ENCODE data around the gene TNFAIP8L1. TPM values are rescaled to one million over a fixed set of nuclear protein-coding genes. Genes with fewer than 3 reads are reported as not detected.

TNFAIP8L1 gene
- total RNA-seq, 1 experiment from 2014 or later = 22.2 TPM

- TF ChIP-seq CTCF (IDR thresholded peaks at IDR 0.05 in 2 of 3, conservative IDR thresholded peaks at IDR 0.05 in 1 of 3; ENCODE audit: borderline replicate concordance in 1 of 3, insufficient read depth in 1 of 3, low read depth in 2 of 3, low read length in 2 of 3) (no peak), EZH2phosphoT487 (IDR thresholded peaks at IDR 0.05; ENCODE audit: borderline replicate concordance) (no peak), YY1 (IDR thresholded peaks at IDR 0.05; ENCODE audit: extremely low read depth, insufficient replicate concordance, low read depth, low read length) (no peak)
Observed at GRCh38 chr19:4618019-4618418, 21.3 kb upstream of the TNFAIP8L1 start (continued).

GRCh38 chr19:4619668-4620294 lies 19.5 kb upstream of the TNFAIP8L1 start:
- Histone ChIP-seq H3K9me2 (ENCODE audit: insufficient read depth) (no peaks in the 10 kb centered on the region), H3K79me2 (ENCODE audit: insufficient read depth, low read length) (no peaks in the 10 kb centered on the region), H3K4me3 (replicated peaks in 1 of 2; ENCODE audit: low read depth in 1 of 2, low read length in 2 of 2) (no peak overlapping the region), H4K20me1 (ENCODE audit: insufficient read depth) (no peaks in the 10 kb centered on the region), H3K4me2 (ENCODE audit: low read length) (no peak overlapping the region), H3K9ac (ENCODE audit: low read length) (no peak overlapping the region), H3K27me3 (ENCODE audit: insufficient read depth, low read length) (peaks cover 4% of the 10 kb centered on the region; the same call in 1 of the 2 replicates), H3K4me1 (ENCODE audit: control insufficient read depth in 1 of 2, insufficient read depth in 2 of 2, low read length in 2 of 2) (peaks cover 17 to 24% of the 10 kb centered on the region in 2 experiments), H3K27ac (ENCODE audit: low read depth, low read length) (no peak overlapping the region), H3K36me3 (ENCODE audit: control insufficient read depth in 1 of 2, insufficient read depth in 2 of 2, low read length in 2 of 2) (no peaks in the 10 kb centered on the region), H2AFZ (ENCODE audit: low read depth, low read length, poor library complexity, severe bottlenecking) (no peak overlapping the region), H3K9me3 (ENCODE audit: control insufficient read depth in 1 of 2, insufficient read depth in 1 of 2, low read depth in 1 of 2, low read length in 2 of 2) (no peaks in the 10 kb centered on the region)
- DNase-seq (ENCODE audit: low read depth, low spot score) (no peak), ATAC-seq (no peak)
- ChIA-PET CTCF (no interaction called here), RAD21 (ENCODE audit: low non-redundant PET in 1 of 2, low total read pairs in 2 of 2, uncharacterized antibody in 2 of 2, unreplicated experiment in 2 of 2) (no interaction called here), POLR2A (no interaction called here)
- TF ChIP-seq SIN3A (IDR thresholded peaks at IDR 0.05; ENCODE audit: low read depth) (no peak), CTCF (IDR thresholded peaks at IDR 0.05 in 2 of 3, conservative IDR thresholded peaks at IDR 0.05 in 1 of 3; ENCODE audit: borderline replicate concordance in 1 of 3, insufficient read depth in 1 of 3, low read depth in 2 of 3, low read length in 2 of 3) (peak in 1 of 3 experiments; percentile 32; a peak in 2 of 6 replicates), MAX (IDR thresholded peaks at IDR 0.05) (no peak)
- intact Hi-C loops (cut with micrococcal nuclease) = no loop called here
- no TSS peak for BruUV-seq (replicated peaks)

All from HCT116 (cell line).